ENCODE data around the gene SUCO. TPM values are rescaled to one million over a fixed set of nuclear protein-coding genes. Genes with fewer than 3 reads are reported as not detected.
"Not testable (repeated sequence)": the region's sequence is repeated elsewhere in the genome, so short reads cannot be mapped to it uniquely, and the experiment has no call there.

Gene SUCO
- total RNA-seq, 1 donor from 2014 or later, result 12.9 TPM

GRCh38 chr1:172609528-172609927 lies 76.6 kb downstream of the SUCO start:
- peak; percentile 29 to 35 for DNase-seq (ENCODE audit: low read depth in 2 of 2)

GRCh38 chr1:172612478-172612877 lies 79.5 kb downstream of the SUCO start:
- no peak for DNase-seq (ENCODE audit: low read depth in 2 of 2)

GRCh38 chr1:172613294-172613693 lies 80.3 kb downstream of the SUCO start:
- peak; percentile 16 to 34 for DNase-seq (ENCODE audit: low read depth in 2 of 2)

GRCh38 chr1:172616195-172616594 lies 83.2 kb downstream of the SUCO start:
- no peak for DNase-seq (ENCODE audit: low read depth in 2 of 2)

- DNase-seq (ENCODE audit: low read depth in 2 of 2), result no peak
Measured at GRCh38 chr1:172616636-172617035, 83.7 kb downstream of the SUCO start.

GRCh38 chr1:172620603-172621002 lies 87.7 kb downstream of the SUCO start:
- DNase-seq (ENCODE audit: low read depth in 2 of 2), result not testable (repeated sequence)

- no peak for DNase-seq (ENCODE audit: low read depth in 2 of 2)
Measured at GRCh38 chr1:172622541-172622940, 89.6 kb downstream of the SUCO start.

GRCh38 chr1:172623748-172624147 lies 90.8 kb downstream of the SUCO start:
- DNase-seq (ENCODE audit: low read depth in 2 of 2), result no peak

- DNase-seq (ENCODE audit: low read depth in 2 of 2), result no peak
Measured at GRCh38 chr1:172626845-172627244, 93.9 kb downstream of the SUCO start.

- no peak for DNase-seq (ENCODE audit: low read depth in 2 of 2)
Measured at GRCh38 chr1:172627702-172628101, 94.8 kb downstream of the SUCO start.

GRCh38 chr1:172628401-172628800 lies 95.5 kb downstream of the SUCO start:
- no peak for DNase-seq (ENCODE audit: low read depth in 2 of 2)

- no peak for DNase-seq (ENCODE audit: low read depth in 2 of 2)
Measured at GRCh38 chr1:172629170-172629569, 96.2 kb downstream of the SUCO start.

GRCh38 chr1:172629638-172630037 lies 96.7 kb downstream of the SUCO start:
- DNase-seq (ENCODE audit: low read depth in 2 of 2), result no peak

- DNase-seq (ENCODE audit: low read depth in 2 of 2), result no peak
Measured at GRCh38 chr1:172630056-172630818, 97.3 kb downstream of the SUCO start.

- DNase-seq (ENCODE audit: low read depth in 2 of 2), result no peak
Measured at GRCh38 chr1:172630868-172631267, 97.9 kb downstream of the SUCO start.

- DNase-seq (ENCODE audit: low read depth in 2 of 2), result peak; percentile 10 to 64
Measured at GRCh38 chr1:172637522-172637921, 104.6 kb downstream of the SUCO start.

- DNase-seq (ENCODE audit: low read depth in 2 of 2), result no peak
Measured at GRCh38 chr1:172638249-172638648, 105.3 kb downstream of the SUCO start.

- DNase-seq (ENCODE audit: low read depth in 2 of 2), result peak in 1 of 2 donors; percentile 54
Measured at GRCh38 chr1:172638885-172639831, 106.2 kb downstream of the SUCO start.

GRCh38 chr1:172640111-172640510 lies 107.2 kb downstream of the SUCO start:
- no peak for DNase-seq (ENCODE audit: low read depth in 2 of 2)

GRCh38 chr1:172641492-172641891 lies 108.5 kb downstream of the SUCO start:
- DNase-seq (ENCODE audit: low read depth in 2 of 2), result no peak

- peak; percentile 73 for DNase-seq (ENCODE audit: low read depth in 2 of 2)
Measured at GRCh38 chr1:172642970-172643369, 110.0 kb downstream of the SUCO start.

GRCh38 chr1:172646653-172647052 lies 113.7 kb downstream of the SUCO start:
- no peak for DNase-seq (ENCODE audit: low read depth in 2 of 2)

Measured in lung microvascular endothelial cell (primary cell).